IMR-90 (cell line): ENCODE results near the gene SESN2. TPM values are rescaled to one million over a fixed set of nuclear protein-coding genes. Genes with fewer than 3 reads are reported as not detected.
A peak's percentile ranks its signal among the peaks of the same experiment; 100 is the strongest.

ENCODE experiments used
- ATAC-seq: fragments of 200-7000 bp; cut with Tn5 transposase; 2 replicates; pipeline ENCODE4 v1.9.1; 2020; ENCODE audit warnings: low read depth, mild to moderate bottlenecking, moderate library complexity
- BruUV-seq: library from RNA; stranded (reverse); fragments of 400-500 nt; replicated peaks from 2 replicates; lab custom pipeline; 2021; lab: Mats Ljungman, UMichigan
- CTCF ChIA-PET: fragments of 300-600 bp; formaldehyde crosslinking; extraction: SDS; loops from one replicate; lab custom pipeline; 2021; ENCODE audit warnings: antibody characterized with exemption; lab: Yijun Ruan, JAX
- POLR2A ChIA-PET: fragments of 300-600 bp; sonication (Branson Sonifier 250); formaldehyde crosslinking; loops from one replicate; lab custom pipeline; 2022; ENCODE audit warnings: antibody characterized with exemption; ENCODE audit not compliant: unreplicated experiment; lab: Charles Lee
- DNase-seq: peaks from one replicate; pipeline ENCODE4 v3.0.0; 2013
- H2AFZ ChIP-seq: replicated peaks from 2 replicates; pipeline ENCODE3; 2013; ENCODE audit warnings: low read length, mild to moderate bottlenecking; ENCODE audit not compliant: poor library complexity
- H2AK5ac ChIP-seq: 2 replicates; pipeline ENCODE4 v1.6.1; 2013; ENCODE audit warnings: low read depth, low read length, inconsistent platforms
- H2AK9ac ChIP-seq: replicated peaks from 2 replicates; pipeline ENCODE3; 2013; ENCODE audit warnings: mild to moderate bottlenecking, low read depth, low read length, moderate library complexity; ENCODE audit not compliant: poor library complexity
- H2BK120ac ChIP-seq: 2 replicates; pipeline ENCODE4 v1.6.1; 2013; ENCODE audit warnings: low read depth, low read length, inconsistent platforms
- H2BK15ac ChIP-seq: 3 replicates; pipeline ENCODE4 v1.6.1; 2013; ENCODE audit warnings: low read depth, low read length, inconsistent platforms
- H2BK20ac ChIP-seq: 2 replicates; pipeline ENCODE4 v1.6.1; 2013; ENCODE audit warnings: low read depth, mild to moderate bottlenecking, inconsistent platforms, low read length, moderate library complexity
- H2BK5ac ChIP-seq: 2 replicates; pipeline ENCODE4 v1.6.1; 2013; ENCODE audit warnings: mild to moderate bottlenecking, low read depth, low read length, inconsistent platforms; ENCODE audit not compliant: poor library complexity, severe bottlenecking
- H3K14ac ChIP-seq: replicated peaks from 2 replicates; pipeline ENCODE4 v1.6.1; 2013; ENCODE audit warnings: low read depth, low read length, inconsistent platforms
- H3K18ac ChIP-seq: 2 replicates; pipeline ENCODE4 v1.6.1; 2013; ENCODE audit warnings: low read depth, low read length, control low read depth
- H3K23ac ChIP-seq: 2 replicates; pipeline ENCODE4 v1.6.1; 2013; ENCODE audit warnings: low read depth, low read length, inconsistent platforms
- H3K27ac ChIP-seq: 2 replicates; pipeline ENCODE4 v1.5.1; 2013; ENCODE audit warnings: mild to moderate bottlenecking, control low read depth, low read length; ENCODE audit not compliant: insufficient read depth
- H3K27me3 ChIP-seq: 2 replicates; pipeline ENCODE4 v1.6.1; 2013; ENCODE audit warnings: low read length; ENCODE audit not compliant: control insufficient read depth, insufficient read depth
- H3K36me3 ChIP-seq: 2 replicates; pipeline ENCODE4 v1.6.1; 2013; ENCODE audit warnings: low read length, mixed read lengths; ENCODE audit not compliant: control insufficient read depth, insufficient read depth
- H3K4ac ChIP-seq: 2 replicates; pipeline ENCODE4 v1.6.1; 2013; ENCODE audit warnings: low read depth, low read length, inconsistent platforms
- H3K4me1 ChIP-seq: 2 replicates; pipeline ENCODE4 v1.6.1; 2013; ENCODE audit warnings: low read length, mixed read lengths; ENCODE audit not compliant: control insufficient read depth, insufficient read depth
- H3K4me2 ChIP-seq: 2 replicates; pipeline ENCODE4 v1.6.1; 2013; ENCODE audit warnings: low read depth, mild to moderate bottlenecking, control low read depth, low read length, moderate library complexity
- H3K4me3 ChIP-seq: 2 replicates; pipeline ENCODE4 v1.5.1; 2013; ENCODE audit warnings: low read depth, mild to moderate bottlenecking, control low read depth, low read length, moderate library complexity; ENCODE audit not compliant: insufficient read depth
- H3K56ac ChIP-seq: 2 replicates; pipeline ENCODE4 v1.6.1; 2013; ENCODE audit warnings: low read length, inconsistent platforms; ENCODE audit not compliant: insufficient read depth; ENCODE audit errors: extremely low read depth
- H3K79me1 ChIP-seq, 2 experiments: 2 replicates each; pipeline ENCODE4 v1.6.1; 2013; ENCODE audit warnings: low read length in 2 of 2, inconsistent platforms in 1 of 2, low read depth in 1 of 2
- H3K9ac ChIP-seq: 2 replicates; pipeline ENCODE4 v1.6.1; 2013; ENCODE audit warnings: low read depth, low read length, control low read depth
- H3K9me1 ChIP-seq: 2 replicates; pipeline ENCODE4 v1.6.1; 2013; ENCODE audit warnings: low read length, inconsistent platforms; ENCODE audit not compliant: insufficient read depth
- H3K9me3 ChIP-seq: 2 replicates; pipeline ENCODE4 v1.6.1; 2013; ENCODE audit warnings: low read length; ENCODE audit not compliant: control insufficient read depth, insufficient read depth
- H4K20me1 ChIP-seq: 2 replicates; pipeline ENCODE4 v1.6.1; 2013; ENCODE audit warnings: low read length, inconsistent platforms; ENCODE audit not compliant: insufficient read depth
- H4K5ac ChIP-seq: 2 replicates; pipeline ENCODE4 v1.6.1; 2013; ENCODE audit warnings: mild to moderate bottlenecking, low read depth, low read length, control low read depth
- H4K8ac ChIP-seq, 2 experiments: 2 replicates each; pipeline ENCODE4 v1.6.1; 2013; ENCODE audit warnings: low read depth in 2 of 2, low read length in 2 of 2, control low read depth in 1 of 2, inconsistent platforms in 1 of 2
- H4K91ac ChIP-seq: 2 replicates; pipeline ENCODE4 v1.6.1; 2013; ENCODE audit warnings: low read depth, low read length, inconsistent platforms; ENCODE audit not compliant: insufficient read depth
- CHD1 ChIP-seq: IDR thresholded peaks from 2 replicates; pipeline ENCODE4 v1.6.1; 2012; ENCODE audit warnings: low read depth, low read length, improper control_type of control experiment
- MAFK ChIP-seq: IDR thresholded peaks from 2 replicates; pipeline ENCODE4 v1.6.1; 2012; ENCODE audit warnings: low read depth, low read length, improper control_type of control experiment
- MAZ ChIP-seq: IDR thresholded peaks from 2 replicates; pipeline ENCODE4 v1.6.1; 2012; ENCODE audit warnings: low read depth, mild to moderate bottlenecking, low read length, improper control_type of control experiment, moderate library complexity, borderline replicate concordance
- MXI1 ChIP-seq: IDR thresholded peaks from 2 replicates; pipeline ENCODE4 v1.6.1; 2012; ENCODE audit warnings: low read depth, mild to moderate bottlenecking, low read length, moderate library complexity, borderline replicate concordance
- POLR2A ChIP-seq: IDR thresholded peaks from 2 replicates; pipeline ENCODE4 v1.6.1; 2012; ENCODE audit warnings: mild to moderate bottlenecking, low read depth, low read length
- RAD21 ChIP-seq: IDR thresholded peaks from 2 replicates; pipeline ENCODE4 v1.6.1; 2012; ENCODE audit warnings: low read length, improper control_type of control experiment
- RFX5 ChIP-seq: IDR thresholded peaks from 2 replicates; pipeline ENCODE4 v1.8.0; 2012; ENCODE audit warnings: low read depth, mild to moderate bottlenecking, low read length, moderate library complexity
- WGBS, 2 experiments: methylation state at CpG; one replicate each; pipeline versions ENCODE4 v1.1.5 to v1.1.7; 2013; ENCODE audit warnings: missing lambda C conversion rate in 2 of 2; ENCODE audit not compliant: insufficient read length in 1 of 2; ENCODE audit errors: extremely low coverage in 2 of 2; 5-methylcytosine and 5-hydroxymethylcytosine counted together
- dilution Hi-C: fragments of 300-500 bp; cut with HindIII; formaldehyde crosslinking; loops from one replicate; pipeline ENCODE4 v1.14.3; 2018; ENCODE audit warnings: low sequenced_read_pairs; ENCODE audit not compliant: unreplicated experiment
- in situ Hi-C: fragments of 300-500 bp; cut with MboI; formaldehyde crosslinking; loops from 3 replicates; pipeline ENCODE4 v1.14.3; 2019; ENCODE audit warnings: low sequenced_read_pairs, inconsistent platforms, mixed read lengths
- intact Hi-C: fragments of 100-400 bp; cut with micrococcal nuclease; formaldehyde crosslinking; loops from 2 replicates; pipeline ENCODE4 v1.10.0; 2022
- polyA plus RNA-seq, 3 experiments: library from polyadenylated mRNA; depleted of rRNA; stranded (reverse); fragments of >200 nt; gene quantifications; 2 replicates each; pipeline ENCODE4 v1.2.3, GENCODE V29; 2012; ENCODE audit warnings: low replicate concordance in 1 of 3
- total RNA-seq: library from RNA; depleted of rRNA; stranded (reverse); fragments of >200 nt; gene quantifications from 2 replicates; pipeline ENCODE4 v1.2.3, GENCODE V29; 2012

SESN2 gene
- total and polyA plus RNA-seq, 2 of the 4 experiments (the other 2 are of a cell fraction), result 10.2 to 20.9 TPM

DNA sequence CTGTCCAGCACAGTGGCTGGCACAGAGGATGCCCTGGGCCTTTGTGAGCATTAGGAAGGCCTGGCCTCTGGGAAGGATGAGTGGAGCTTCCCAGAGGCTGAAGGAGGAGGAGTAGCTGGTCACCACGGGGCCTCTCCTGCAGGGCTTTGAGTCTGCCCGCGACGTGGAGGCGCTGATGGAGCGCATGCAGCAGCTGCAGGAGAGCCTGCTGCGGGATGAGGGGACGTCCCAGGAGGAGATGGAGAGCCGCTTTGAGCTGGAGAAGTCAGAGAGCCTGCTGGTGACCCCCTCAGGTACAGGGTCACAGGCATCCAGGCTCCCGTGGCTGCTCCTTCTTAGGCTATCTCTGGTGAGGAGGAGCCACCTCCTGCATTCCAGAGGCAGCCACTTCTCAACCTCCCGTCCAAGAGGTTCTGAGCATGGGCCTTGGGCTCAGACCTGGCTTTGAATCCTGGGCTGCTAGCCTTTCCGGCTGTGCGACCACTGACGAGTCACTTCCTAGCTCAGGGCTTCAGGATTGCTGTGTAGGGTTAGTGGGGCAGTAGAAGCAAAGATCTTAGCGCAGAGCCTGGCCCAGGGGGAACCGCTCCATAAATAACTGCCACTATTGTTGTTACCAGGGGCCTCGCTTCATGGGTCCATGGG, 14.0 kb downstream of the SESN2 start:
- ChIA-PET POLR2A (no interaction called here), CTCF (no interaction called here)
- H3K9ac ChIP-seq, result no peak overlapping the region
- peaks cover 81% of the 10 kb centered on the region for H4K20me1 ChIP-seq
- H3K4ac ChIP-seq, result no peak overlapping the region
- WGBS, 2 experiments, result 71% methylated on average over 4 of the region's 17 CpGs; no CpG with 5 or more reads in 1 of the 2 experiments
- no peak overlapping the region for H4K5ac ChIP-seq
- H3K4me2 ChIP-seq, result no peak overlapping the region
- H3K18ac ChIP-seq, result no peak overlapping the region
- H2BK20ac ChIP-seq, result no peak overlapping the region
- no peak overlapping the region for H3K4me3 ChIP-seq
- H2BK120ac ChIP-seq, result no peak overlapping the region
- no peak overlapping the region; the same call in 1 of the 2 replicates for H3K23ac ChIP-seq
- no peak overlapping the region for H3K27ac ChIP-seq
- H3K27me3 ChIP-seq, result no peaks in the 10 kb centered on the region
- TF ChIP-seq RFX5 (no peak), POLR2A (no peak), MAFK (no peak), MXI1 (no peak), MAZ (no peak), CHD1 (no peak), RAD21 (no peak)
- dilution Hi-C loops, result no loop called here
- ATAC-seq (peak; percentile 40; the same call in 1 of the 2 replicates), DNase-seq (peak; percentile 41)
- peaks cover 65% of the 10 kb centered on the region for H3K36me3 ChIP-seq
- H2AFZ ChIP-seq, result no peak overlapping the region
- H2AK5ac ChIP-seq, result no peak overlapping the region
- no peak overlapping the region for H2BK5ac ChIP-seq
- H4K91ac ChIP-seq, result no peak overlapping the region
- no TSS peak for BruUV-seq
- H3K9me1 ChIP-seq, result peaks cover 6% of the 10 kb centered on the region; the same call in 1 of the 2 replicates
- no peaks in the 10 kb centered on the region for H3K9me3 ChIP-seq
- in situ Hi-C loops, result no loop called here
- H3K56ac ChIP-seq, result no peak overlapping the region
- no peaks in the 10 kb centered on the region; the same call in 1 of the 2 replicates for H3K4me1 ChIP-seq
- H3K79me1 ChIP-seq, result peaks cover 47 to 78% of the 10 kb centered on the region in 2 experiments
- H3K14ac ChIP-seq, result no peak overlapping the region
- H2AK9ac ChIP-seq, result peak overlapping the region; percentile 51
- intact Hi-C loops, result no loop called here
- no peak overlapping the region for H2BK15ac ChIP-seq
- no peak overlapping the region for H4K8ac ChIP-seq
